ENCODE measurements around the gene TMEM165. TPM values are rescaled to one million over a fixed set of nuclear protein-coding genes. Genes with fewer than 3 reads are reported as not detected.

TMEM165 gene
- total and polyA plus RNA-seq, 9 of the 15 experiments (the other 6 are each of a cell fraction or from before 2014, with no cell fraction given) = 21.3 to 145 (median 96.8) TPM

DNA sequence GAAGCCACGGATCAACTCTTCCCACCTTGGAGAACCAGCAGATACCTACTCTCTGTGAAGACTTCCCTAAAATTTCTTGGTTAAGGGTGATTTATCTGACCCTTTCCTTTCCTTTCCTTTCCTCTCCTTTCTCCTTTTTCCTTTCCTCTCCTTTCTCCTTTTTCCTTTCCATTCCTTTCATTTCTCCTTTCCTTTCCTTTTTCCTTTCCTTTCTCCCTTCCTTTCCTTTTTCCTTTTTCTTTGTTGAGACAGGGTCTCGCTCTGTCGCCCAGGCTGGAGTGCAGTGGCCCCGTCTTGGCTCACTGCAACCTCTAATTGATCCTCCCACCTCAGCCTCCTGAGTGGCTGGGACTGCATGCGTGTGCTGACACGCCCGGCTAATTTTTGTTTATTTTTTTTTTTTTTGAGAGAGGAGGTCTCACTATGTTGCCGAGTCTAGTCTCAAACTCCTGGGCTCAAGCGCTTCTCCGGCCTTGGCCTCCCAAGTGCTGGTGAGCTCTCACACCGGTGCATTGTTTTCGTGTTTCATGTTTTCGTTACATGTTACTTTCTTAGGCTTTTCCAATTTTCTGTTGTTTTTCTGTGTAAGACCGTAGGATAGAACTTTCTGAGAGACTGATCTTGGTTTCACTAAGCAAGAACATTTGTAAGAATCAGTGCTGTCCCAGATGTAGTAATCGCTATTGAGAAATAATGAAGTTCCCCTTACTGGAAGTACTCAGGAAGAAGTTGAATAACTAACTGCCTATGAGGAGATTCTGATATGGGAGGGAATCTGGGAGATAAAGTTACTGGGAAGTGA is 2.0 kb downstream of the TMEM165 start (continued):
- no peak for TF ChIP-seq FOXK2 (conservative IDR thresholded peaks at IDR 0.05 in 1 of 2, IDR thresholded peaks at IDR 0.05 in 1 of 2; ENCODE audit: low read depth in 2 of 2)
- TF ChIP-seq, protein P1, sequence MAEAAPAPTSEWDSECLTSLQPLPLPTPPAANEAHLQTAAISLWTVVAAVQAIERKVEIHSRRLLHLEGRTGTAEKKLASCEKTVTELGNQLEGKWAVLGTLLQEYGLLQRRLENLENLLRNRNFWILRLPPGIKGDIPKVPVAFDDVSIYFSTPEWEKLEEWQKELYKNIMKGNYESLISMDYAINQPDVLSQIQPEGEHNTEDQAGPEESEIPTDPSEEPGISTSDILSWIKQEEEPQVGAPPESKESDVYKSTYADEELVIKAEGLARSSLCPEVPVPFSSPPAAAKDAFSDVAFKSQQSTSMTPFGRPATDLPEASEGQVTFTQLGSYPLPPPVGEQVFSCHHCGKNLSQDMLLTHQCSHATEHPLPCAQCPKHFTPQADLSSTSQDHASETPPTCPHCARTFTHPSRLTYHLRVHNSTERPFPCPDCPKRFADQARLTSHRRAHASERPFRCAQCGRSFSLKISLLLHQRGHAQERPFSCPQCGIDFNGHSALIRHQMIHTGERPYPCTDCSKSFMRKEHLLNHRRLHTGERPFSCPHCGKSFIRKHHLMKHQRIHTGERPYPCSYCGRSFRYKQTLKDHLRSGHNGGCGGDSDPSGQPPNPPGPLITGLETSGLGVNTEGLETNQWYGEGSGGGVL (CRISPR knock-in tag; IDR thresholded peaks at IDR 0.05) = no peak
- TF ChIP-seq MAFK (IDR thresholded peaks at IDR 0.05; ENCODE audit: low read length) = no peak
- TF ChIP-seq SREBF2 (CRISPR knock-in tag; IDR thresholded peaks at IDR 0.05) = no peak
- no peak for TF ChIP-seq STAT5A (IDR thresholded peaks at IDR 0.05; ENCODE audit: borderline replicate concordance, low read length)
- no peak for TF ChIP-seq ZNF354B (CRISPR knock-in tag; IDR thresholded peaks at IDR 0.05)
- TF ChIP-seq SNIP1 (IDR thresholded peaks at IDR 0.05; ENCODE audit: low read depth) = no peak
- TF ChIP-seq ADNP (tag; IDR thresholded peaks at IDR 0.05) = no peak
- TF ChIP-seq RNF2 (IDR thresholded peaks at IDR 0.05) = no peak
- no peak for TF ChIP-seq CHD2 (IDR thresholded peaks at IDR 0.05; ENCODE audit: low read depth, low read length)
- no peak for TF ChIP-seq TCF3 (CRISPR knock-in tag; IDR thresholded peaks at IDR 0.05)
- TF ChIP-seq, protein P2, sequence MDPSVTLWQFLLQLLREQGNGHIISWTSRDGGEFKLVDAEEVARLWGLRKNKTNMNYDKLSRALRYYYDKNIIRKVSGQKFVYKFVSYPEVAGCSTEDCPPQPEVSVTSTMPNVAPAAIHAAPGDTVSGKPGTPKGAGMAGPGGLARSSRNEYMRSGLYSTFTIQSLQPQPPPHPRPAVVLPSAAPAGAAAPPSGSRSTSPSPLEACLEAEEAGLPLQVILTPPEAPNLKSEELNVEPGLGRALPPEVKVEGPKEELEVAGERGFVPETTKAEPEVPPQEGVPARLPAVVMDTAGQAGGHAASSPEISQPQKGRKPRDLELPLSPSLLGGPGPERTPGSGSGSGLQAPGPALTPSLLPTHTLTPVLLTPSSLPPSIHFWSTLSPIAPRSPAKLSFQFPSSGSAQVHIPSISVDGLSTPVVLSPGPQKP (CRISPR knock-in tag; IDR thresholded peaks at IDR 0.05) = no peak
- no peak for TF ChIP-seq FOXJ3 (CRISPR knock-in tag; IDR thresholded peaks at IDR 0.05)
- no peak for TF ChIP-seq CBX2 (IDR thresholded peaks at IDR 0.05; ENCODE audit: insufficient read depth, low read length, poor library complexity, severe bottlenecking)
- no peak for TF ChIP-seq PHF21A (IDR thresholded peaks at IDR 0.05; ENCODE audit: borderline replicate concordance, low read depth)
- TF ChIP-seq ZNF146 (CRISPR knock-in tag; IDR thresholded peaks at IDR 0.05; ENCODE audit: unreplicated experiment) = no peak
- TF ChIP-seq, protein P3, sequence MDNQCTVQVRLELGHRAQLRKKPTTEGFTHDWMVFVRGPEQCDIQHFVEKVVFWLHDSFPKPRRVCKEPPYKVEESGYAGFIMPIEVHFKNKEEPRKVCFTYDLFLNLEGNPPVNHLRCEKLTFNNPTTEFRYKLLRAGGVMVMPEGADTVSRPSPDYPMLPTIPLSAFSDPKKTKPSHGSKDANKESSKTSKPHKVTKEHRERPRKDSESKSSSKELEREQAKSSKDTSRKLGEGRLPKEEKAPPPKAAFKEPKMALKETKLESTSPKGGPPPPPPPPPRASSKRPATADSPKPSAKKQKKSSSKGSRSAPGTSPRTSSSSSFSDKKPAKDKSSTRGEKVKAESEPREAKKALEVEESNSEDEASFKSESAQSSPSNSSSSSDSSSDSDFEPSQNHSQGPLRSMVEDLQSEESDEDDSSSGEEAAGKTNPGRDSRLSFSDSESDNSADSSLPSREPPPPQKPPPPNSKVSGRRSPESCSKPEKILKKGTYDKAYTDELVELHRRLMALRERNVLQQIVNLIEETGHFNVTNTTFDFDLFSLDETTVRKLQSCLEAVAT (IDR thresholded peaks at IDR 0.05) = peak; percentile 84 to 93
